Breast epithelium (tissue), 4 donors: Measurements from ENCODE around the gene LPAR2. TPM values are rescaled to one million over a fixed set of nuclear protein-coding genes. Genes with fewer than 3 reads are reported as not detected.
"Not testable (repeated sequence)": the region's sequence is repeated elsewhere in the genome, so short reads cannot be mapped to it uniquely, and the experiment has no call there.

Source experiments
- DNase-seq, 2 donors: peaks; one replicate each; pipeline ENCODE4 v3.0.0-alpha.2; 2019; ENCODE audit warnings: low spot score in 2 of 2
- H3K27ac ChIP-seq, 2 donors: fragments of 200-600 bp; sonication (generic) in 1 of 2; one replicate each; pipeline ENCODE4 v1.5.1; 2016 to 2019; ENCODE audit warnings: mild to moderate bottlenecking in 1 of 2
- H3K27me3 ChIP-seq, 2 donors: fragments of 200-600 bp; sonication (generic) in 1 of 2; one replicate each; pipeline versions ENCODE4 v1.5.1 to v1.6.0; 2017 to 2019; ENCODE audit warnings: control low read depth in 1 of 2, mild to moderate bottlenecking in 1 of 2
- H3K36me3 ChIP-seq: fragments of 200-600 bp; one replicate; pipeline ENCODE4 v1.5.1; 2019
- H3K4me1 ChIP-seq, 2 donors: fragments of 200-600 bp; sonication (generic); one replicate each; pipeline ENCODE4 v1.5.1; 2016 to 2019; ENCODE audit warnings: control low read depth in 1 of 2
- H3K4me3 ChIP-seq, 3 donors: fragments of 200-600 bp; sonication (generic); 1 replicate in 2 of 3; 2 replicates in 1 of 3; pipeline ENCODE4 v1.5.1; 2016 to 2019; ENCODE audit warnings: mild to moderate bottlenecking in 3 of 3, moderate library complexity in 2 of 3
- H3K9me3 ChIP-seq, 2 donors: fragments of 200-600 bp; sonication (generic) in 1 of 2; one replicate each; pipeline ENCODE4 v1.5.1; 2016 to 2019; ENCODE audit warnings: control low read depth in 1 of 2
- POLR2A ChIP-seq: fragments of 450-650 bp; IDR thresholded peaks from one replicate; pipeline ENCODE4 v1.6.1; 2016; ENCODE audit warnings: antibody characterized with exemption, mild to moderate bottlenecking, moderate library complexity
- POLR2AphosphoS5 ChIP-seq, 3 donors: sonication (generic); formaldehyde crosslinking; IDR thresholded peaks; one replicate each; pipeline ENCODE4 v1.6.1; 2017; ENCODE audit warnings: antibody characterized with exemption in 3 of 3
- intact Hi-C: fragments of 100-400 bp; cut with DNase I; formaldehyde crosslinking; loops from one replicate; pipeline ENCODE4 v1.15.1; 2023; ENCODE audit warnings: low total_unique reads
- total RNA-seq, 3 donors: library from RNA; depleted of rRNA; stranded (reverse); fragments of >200 nt; gene quantifications; one replicate each; pipeline ENCODE4 v1.1.0, GENCODE V29; 2016
- TF ChIP-seq, protein P1 (sequence below), 3 donors: fragments of 450-650 bp; IDR thresholded peaks; one replicate each; pipeline ENCODE4 v1.5.1; 2016 to 2017; ENCODE audit warnings: antibody characterized with exemption in 3 of 3, mild to moderate bottlenecking in 3 of 3, moderate library complexity in 3 of 3

LPAR2 gene
- total RNA-seq, 3 donors from 2014 or later = 3.2 to 17.1 (median 16.4) TPM

DNA sequence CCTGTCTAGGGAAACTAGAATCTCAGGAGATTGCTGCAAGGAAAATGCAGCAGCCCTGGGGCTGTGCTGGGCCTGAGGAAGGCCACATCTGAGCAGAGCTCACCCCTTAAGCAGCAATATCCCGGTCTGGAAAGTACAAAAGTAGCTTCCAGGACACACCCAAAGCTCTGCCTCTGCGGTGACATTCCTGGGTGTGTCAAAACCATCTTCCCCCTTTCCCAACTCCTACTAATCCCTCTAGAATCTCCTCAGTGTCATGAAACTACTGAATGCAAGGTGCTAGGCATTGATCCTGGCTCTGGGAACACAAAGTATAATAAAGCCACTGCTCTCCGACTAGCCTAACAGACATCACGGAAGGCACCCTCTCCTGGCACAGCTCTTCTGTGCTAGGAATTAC lies 14.5 kb downstream of the LPAR2 start:
- Histone ChIP-seq H3K9me3 (no peaks in the 10 kb centered on the region), H3K4me1 (peaks cover 0 to 4% of the 10 kb centered on the region in 2 donors), H3K27me3 (no peaks in the 10 kb centered on the region), H3K27ac (no peak overlapping the region), H3K36me3 (no peaks in the 10 kb centered on the region), H3K4me3 (no peak overlapping the region)
- no peak for TF ChIP-seq POLR2A
- TF ChIP-seq, protein P1, sequence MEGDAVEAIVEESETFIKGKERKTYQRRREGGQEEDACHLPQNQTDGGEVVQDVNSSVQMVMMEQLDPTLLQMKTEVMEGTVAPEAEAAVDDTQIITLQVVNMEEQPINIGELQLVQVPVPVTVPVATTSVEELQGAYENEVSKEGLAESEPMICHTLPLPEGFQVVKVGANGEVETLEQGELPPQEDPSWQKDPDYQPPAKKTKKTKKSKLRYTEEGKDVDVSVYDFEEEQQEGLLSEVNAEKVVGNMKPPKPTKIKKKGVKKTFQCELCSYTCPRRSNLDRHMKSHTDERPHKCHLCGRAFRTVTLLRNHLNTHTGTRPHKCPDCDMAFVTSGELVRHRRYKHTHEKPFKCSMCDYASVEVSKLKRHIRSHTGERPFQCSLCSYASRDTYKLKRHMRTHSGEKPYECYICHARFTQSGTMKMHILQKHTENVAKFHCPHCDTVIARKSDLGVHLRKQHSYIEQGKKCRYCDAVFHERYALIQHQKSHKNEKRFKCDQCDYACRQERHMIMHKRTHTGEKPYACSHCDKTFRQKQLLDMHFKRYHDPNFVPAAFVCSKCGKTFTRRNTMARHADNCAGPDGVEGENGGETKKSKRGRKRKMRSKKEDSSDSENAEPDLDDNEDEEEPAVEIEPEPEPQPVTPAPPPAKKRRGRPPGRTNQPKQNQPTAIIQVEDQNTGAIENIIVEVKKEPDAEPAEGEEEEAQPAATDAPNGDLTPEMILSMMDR (IDR thresholded peaks at IDR 0.05) = no peak
- TF ChIP-seq POLR2AphosphoS5 (IDR thresholded peaks at IDR 0.05) = no peak
- intact Hi-C loops = no loop called here
- DNase-seq = no peak

DNA sequence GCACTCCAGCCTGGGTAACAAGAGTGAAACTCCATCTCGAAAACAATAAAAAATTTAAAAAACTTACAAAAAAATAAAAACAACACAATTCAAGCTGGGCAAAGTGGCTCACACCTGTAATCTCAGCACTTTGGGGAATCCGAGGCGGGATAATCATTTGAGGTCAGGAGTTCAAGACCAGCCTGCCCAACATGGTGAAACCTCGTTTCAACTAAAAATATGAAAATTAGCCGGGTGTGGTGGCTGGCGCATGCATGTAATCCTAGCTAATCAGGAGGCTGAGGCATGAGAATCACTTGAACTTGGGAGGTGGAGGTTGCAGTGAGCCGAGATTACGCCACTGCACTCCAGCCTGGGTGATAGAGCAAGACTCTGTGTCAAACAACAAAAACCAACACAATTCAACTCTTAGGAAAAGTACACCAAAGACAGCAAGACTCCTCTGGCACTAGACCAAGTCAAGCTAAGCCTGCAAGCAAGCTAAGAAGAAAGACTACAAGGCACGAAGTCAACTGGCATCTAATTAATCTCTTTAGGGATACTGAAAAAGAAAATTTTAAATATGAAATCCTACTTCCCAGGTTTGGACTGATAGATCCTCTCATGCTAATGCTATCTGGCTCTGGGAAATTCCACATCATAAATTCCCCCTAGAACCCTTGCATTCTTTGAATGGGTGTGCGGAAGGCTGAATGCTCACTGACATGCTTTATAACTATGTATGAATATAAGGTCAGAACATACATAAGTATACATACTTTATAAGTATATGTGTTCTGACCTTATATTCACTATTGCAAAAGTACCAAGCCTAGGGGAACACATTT lies 17.4 kb downstream of the LPAR2 start:
- intact Hi-C loops = no loop called here
- Histone ChIP-seq H3K27me3 (no peaks in the 10 kb centered on the region), H3K4me3 (no peak overlapping the region), H3K9me3 (no peaks in the 10 kb centered on the region), H3K27ac (no peak overlapping the region), H3K36me3 (no peaks in the 10 kb centered on the region), H3K4me1 (no peaks in the 10 kb centered on the region)
- TF ChIP-seq POLR2AphosphoS5 (IDR thresholded peaks at IDR 0.05) = no peak
- TF ChIP-seq, protein P1 (IDR thresholded peaks at IDR 0.05) = no peak
- no peak for TF ChIP-seq POLR2A
- no peak for DNase-seq

DNA sequence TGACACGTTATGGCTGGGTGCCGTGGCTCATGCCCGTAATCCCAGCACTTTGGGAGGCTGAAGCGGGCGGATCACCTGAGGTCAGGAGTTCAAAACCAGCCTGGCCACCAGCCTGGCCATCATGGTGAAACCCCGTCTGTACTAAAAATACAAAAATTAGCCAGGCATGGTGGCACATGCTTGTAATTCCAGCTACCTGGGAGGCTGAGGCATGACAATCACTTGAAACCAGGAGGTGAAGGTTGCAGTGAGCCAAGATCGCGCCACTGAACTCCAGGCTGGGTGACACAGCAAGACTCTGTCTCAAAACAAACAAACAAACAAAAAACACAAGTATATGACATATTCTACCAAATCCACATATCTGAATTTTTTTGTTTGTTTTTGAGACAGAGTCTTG lies 21.3 kb downstream of the LPAR2 start:
- H3K36me3 ChIP-seq, H3K27me3 ChIP-seq, H3K4me3 ChIP-seq, intact Hi-C loops, H3K9me3 ChIP-seq, H3K4me1 ChIP-seq, H3K27ac ChIP-seq, DNase-seq: not testable (repeated sequence)

DNA sequence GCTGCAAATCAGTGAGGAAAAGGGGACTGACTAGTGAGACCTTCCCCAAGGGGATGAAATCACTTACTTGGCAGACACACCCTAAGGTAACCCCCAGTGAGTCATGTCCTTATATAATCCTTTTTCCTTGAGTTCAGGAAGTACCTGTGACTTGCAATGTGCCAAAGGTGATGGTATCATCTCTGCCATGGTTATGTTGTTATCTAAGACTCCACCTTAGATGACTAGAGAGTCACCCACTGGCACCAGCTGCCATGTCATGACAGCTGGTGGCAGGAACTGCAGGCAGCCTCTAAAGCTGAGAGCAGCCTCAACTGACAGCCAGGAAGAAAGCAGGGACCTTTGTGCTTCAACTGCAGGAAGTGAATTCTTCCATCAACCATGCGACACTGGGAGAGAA lies 22.0 kb downstream of the LPAR2 start:
- no peak for DNase-seq
- intact Hi-C loops = no loop called here
- no peak overlapping the region for H3K4me3 ChIP-seq
- no peak overlapping the region for H3K27ac ChIP-seq
- no peaks in the 10 kb centered on the region for H3K4me1 ChIP-seq
- no peaks in the 10 kb centered on the region for H3K9me3 ChIP-seq
- H3K36me3 ChIP-seq = no peaks in the 10 kb centered on the region
- TF ChIP-seq POLR2AphosphoS5 (IDR thresholded peaks at IDR 0.05) (no peak), POLR2A (no peak)
- TF ChIP-seq, protein P1 (IDR thresholded peaks at IDR 0.05) = no peak
- H3K27me3 ChIP-seq = no peaks in the 10 kb centered on the region

DNA sequence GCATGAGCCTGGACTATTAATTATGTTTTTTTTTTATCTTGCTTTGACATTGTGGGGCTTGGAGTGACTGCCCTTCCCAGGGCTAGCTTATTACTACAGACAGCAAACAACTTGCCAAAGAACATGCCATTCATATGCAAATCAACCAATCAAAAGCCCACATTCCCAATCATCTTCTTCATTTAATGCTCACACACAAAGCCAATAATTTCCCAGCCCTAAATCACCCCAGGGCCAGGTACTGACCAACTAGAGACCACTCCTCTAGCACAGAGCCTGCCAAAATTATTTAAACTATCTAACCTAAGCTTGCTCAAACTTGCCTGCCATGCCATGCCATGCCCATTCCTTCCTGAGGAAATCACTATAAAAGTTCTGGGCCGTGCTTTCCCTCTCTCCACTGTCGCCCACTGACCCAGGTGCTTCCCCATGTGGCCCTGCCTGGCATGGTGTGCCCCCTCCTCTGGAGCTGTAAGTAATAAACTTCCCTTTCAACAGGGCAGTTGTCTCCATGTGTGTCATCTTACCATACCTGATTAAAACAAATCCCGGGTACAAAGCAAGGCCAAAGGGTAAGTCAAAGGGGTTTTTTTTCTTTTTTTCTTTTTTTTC lies 25.2 kb downstream of the LPAR2 start:
- no peak overlapping the region for H3K27ac ChIP-seq
- H3K27me3 ChIP-seq = no peaks in the 10 kb centered on the region
- DNase-seq = no peak
- H3K36me3 ChIP-seq = no peaks in the 10 kb centered on the region
- intact Hi-C loops = no loop called here
- no peaks in the 10 kb centered on the region for H3K4me1 ChIP-seq
- no peak for TF ChIP-seq POLR2AphosphoS5 (IDR thresholded peaks at IDR 0.05)
- TF ChIP-seq POLR2A = no peak
- TF ChIP-seq, protein P1 (IDR thresholded peaks at IDR 0.05) = no peak
- H3K9me3 ChIP-seq = no peaks in the 10 kb centered on the region
- H3K4me3 ChIP-seq = no peak overlapping the region
